Measurements from ENCODE around the gene ATXN2L. TPM values are rescaled to one million over a fixed set of nuclear protein-coding genes. Genes with fewer than 3 reads are reported as not detected.
A peak's percentile ranks its signal among the peaks of the same experiment; 100 is the strongest.

ATXN2L gene
- total and polyA plus RNA-seq, 2 of the 13 experiments (the other 11 are each of a cell fraction or from before 2014, with no cell fraction given) = 40.8 to 55.1 TPM

- 0 out of 2 replicates have a peak, but pooled peaks have one; percentile 73 for TF ChIP-seq ZNF784 (CRISPR knock-in tag; IDR thresholded peaks at IDR 0.05; ENCODE audit: borderline replicate concordance)
- 0 out of 2 replicates have a peak, but pooled peaks have one; percentile 55 for TF ChIP-seq UBTF (CRISPR knock-in tag; IDR thresholded peaks at IDR 0.05)
- TF ChIP-seq ZNF407 (CRISPR knock-in tag; IDR thresholded peaks at IDR 0.05; ENCODE audit: not compliant biosample characterization) = peak; percentile 83
- no peak for TF ChIP-seq ZNF605 (CRISPR knock-in tag; IDR thresholded peaks at IDR 0.05)
- peak; percentile 82; the same call in 1 of the 2 replicates for TF ChIP-seq ZNF878 (CRISPR knock-in tag; IDR thresholded peaks at IDR 0.05)
- no peak for TF ChIP-seq ZNF468 (CRISPR knock-in tag; IDR thresholded peaks at IDR 0.05)
- TF ChIP-seq ZNF557 (CRISPR knock-in tag; IDR thresholded peaks at IDR 0.05) = 0 out of 2 replicates have a peak, but pooled peaks have one; percentile 65
- TF ChIP-seq SYNCRIP (IDR thresholded peaks at IDR 0.05; ENCODE audit: insufficient read depth, low read depth, low read length) = no peak
- TF ChIP-seq, protein P1, sequence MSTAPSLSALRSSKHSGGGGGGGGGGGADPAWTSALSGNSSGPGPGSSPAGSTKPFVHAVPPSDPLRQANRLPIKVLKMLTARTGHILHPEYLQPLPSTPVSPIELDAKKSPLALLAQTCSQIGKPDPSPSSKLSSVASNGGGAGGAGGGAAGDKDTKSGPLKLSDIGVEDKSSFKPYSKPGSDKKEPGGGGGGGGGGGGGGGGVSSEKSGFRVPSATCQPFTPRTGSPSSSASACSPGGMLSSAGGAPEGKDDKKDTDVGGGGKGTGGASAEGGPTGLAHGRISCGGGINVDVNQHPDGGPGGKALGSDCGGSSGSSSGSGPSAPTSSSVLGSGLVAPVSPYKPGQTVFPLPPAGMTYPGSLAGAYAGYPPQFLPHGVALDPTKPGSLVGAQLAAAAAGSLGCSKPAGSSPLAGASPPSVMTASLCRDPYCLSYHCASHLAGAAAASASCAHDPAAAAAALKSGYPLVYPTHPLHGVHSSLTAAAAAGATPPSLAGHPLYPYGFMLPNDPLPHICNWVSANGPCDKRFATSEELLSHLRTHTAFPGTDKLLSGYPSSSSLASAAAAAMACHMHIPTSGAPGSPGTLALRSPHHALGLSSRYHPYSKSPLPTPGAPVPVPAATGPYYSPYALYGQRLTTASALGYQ (CRISPR knock-in tag; IDR thresholded peaks at IDR 0.05) = no peak; the same call in 1 of the 2 replicates
- no peak for TF ChIP-seq PPARG (CRISPR knock-in tag; conservative IDR thresholded peaks at IDR 0.05)
- peak; percentile 67 for TF ChIP-seq MED1 (CRISPR knock-in tag; IDR thresholded peaks at IDR 0.05)
Observed at GRCh38 chr16:28823873-28824716, 1.3 kb downstream of the ATXN2L start (continued).
